ENCODE data around the gene N4BP2.

GRCh38 chr4:40066651-40067050, 10.0 kb downstream of the N4BP2 start:
- TF ChIP-seq REST (IDR thresholded peaks at IDR 0.05; ENCODE audit: low read depth, low read length): no peak
- TF ChIP-seq CTCF (IDR thresholded peaks at IDR 0.05): no peak
- no peak for TF ChIP-seq USF2 (IDR thresholded peaks at IDR 0.05; ENCODE audit: borderline replicate concordance, low read depth, low read length)
- TF ChIP-seq MXI1 (IDR thresholded peaks at IDR 0.05; ENCODE audit: low read depth, low read length): no peak
- no peak for TF ChIP-seq POLR2AphosphoS5 (IDR thresholded peaks at IDR 0.05; ENCODE audit: low read depth, low read length)
- TF ChIP-seq SIN3A (IDR thresholded peaks at IDR 0.05; ENCODE audit: borderline replicate concordance, low read depth, low read length): no peak

Measured in SK-N-SH (cell line).